Calu3 (cell line): ENCODE measurements around the gene SLIT3. TPM values are rescaled to one million over a fixed set of nuclear protein-coding genes. Genes with fewer than 3 reads are reported as not detected.

Experiments used
- BruUV-seq: library from RNA; stranded (reverse); fragments of 400-500 nt; replicated peaks from 2 replicates; lab custom pipeline; 2021; lab: Mats Ljungman, UMichigan
- CTCF ChIA-PET: fragments of 300-600 bp; sonication (Branson Sonifier 250); formaldehyde crosslinking; loops from one replicate; lab custom pipeline; 2022; ENCODE audit warnings: antibody characterized with exemption; lab: Charles Lee
- DNase-seq: peaks from one replicate; pipeline ENCODE4 v3.0.0; 2022
- H3K27ac Mint-ChIP-seq: one replicate; pipeline ENCODE4 v1.8.0; 2022; ENCODE audit warnings: mixed read lengths; ENCODE audit not compliant: unreplicated experiment
- H3K27me3 Mint-ChIP-seq: one replicate; pipeline ENCODE4 v1.8.0; 2022; ENCODE audit warnings: mixed read lengths; ENCODE audit not compliant: unreplicated experiment
- H3K36me3 Mint-ChIP-seq: one replicate; pipeline ENCODE4 v1.8.0; 2022; ENCODE audit warnings: mild to moderate bottlenecking, moderate library complexity, mixed read lengths; ENCODE audit not compliant: insufficient read depth, unreplicated experiment
- H3K4me1 Mint-ChIP-seq: one replicate; pipeline ENCODE4 v1.8.0; 2022; ENCODE audit warnings: mild to moderate bottlenecking, low read depth, mixed read lengths; ENCODE audit not compliant: unreplicated experiment
- H3K4me3 Mint-ChIP-seq: one replicate; pipeline ENCODE4 v1.8.0; 2022; ENCODE audit warnings: mild to moderate bottlenecking, low read depth, moderate library complexity, mixed read lengths; ENCODE audit not compliant: unreplicated experiment
- H3K9me3 Mint-ChIP-seq: one replicate; pipeline ENCODE4 v1.8.0; 2022; ENCODE audit warnings: low read depth, mixed read lengths; ENCODE audit not compliant: unreplicated experiment
- intact Hi-C: fragments of 100-400 bp; cut with micrococcal nuclease; formaldehyde crosslinking; loops from one replicate; pipeline ENCODE4 v1.10.0; 2022; ENCODE audit not compliant: unreplicated experiment
- total RNA-seq: library from RNA; stranded (reverse); gene quantifications from 2 replicates; pipeline ENCODE4 v1.2.3, GENCODE V29; 2022
- TF ChIP-seq, protein P1 (sequence below): fragments of 200-600 bp; IDR thresholded peaks from one replicate; pipeline ENCODE4 v1.8.0; 2022; ENCODE audit warnings: antibody characterized with exemption; ENCODE audit not compliant: unreplicated experiment

The SLIT3 gene
- total RNA-seq, 1 experiment from 2014 or later: not detected

DNA sequence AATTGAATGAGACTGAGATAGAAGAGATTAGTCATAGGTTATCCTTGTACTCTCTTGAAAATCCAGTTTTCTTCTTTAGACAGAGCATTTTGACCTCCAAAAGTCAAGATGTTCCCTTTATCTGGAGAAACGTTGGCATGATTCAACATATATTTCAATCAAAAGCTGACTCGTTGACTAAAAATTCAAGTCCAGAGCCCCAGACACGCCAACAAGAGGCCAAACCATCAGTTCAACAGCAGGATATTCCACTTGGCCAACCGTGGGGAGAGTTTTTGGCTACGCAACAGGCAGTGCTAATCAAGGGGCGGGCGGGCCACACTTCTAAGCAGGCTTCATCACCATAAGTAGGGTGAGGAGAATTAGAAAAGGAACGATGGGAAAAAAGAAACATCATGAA, 119.1 kb downstream of the SLIT3 start:
- CTCF ChIA-PET: no interaction called here
- BruUV-seq: no TSS peak
- Mint-ChIP-seq H3K4me3 (no peak overlapping the region), H3K27me3 (no peaks in the 10 kb centered on the region), H3K4me1 (no peaks in the 10 kb centered on the region), H3K9me3 (peaks cover 2% of the 10 kb centered on the region), H3K36me3 (no peaks in the 10 kb centered on the region), H3K27ac (no peak overlapping the region)
- intact Hi-C loops: no loop called here
- no peak for DNase-seq
- TF ChIP-seq, protein P1, sequence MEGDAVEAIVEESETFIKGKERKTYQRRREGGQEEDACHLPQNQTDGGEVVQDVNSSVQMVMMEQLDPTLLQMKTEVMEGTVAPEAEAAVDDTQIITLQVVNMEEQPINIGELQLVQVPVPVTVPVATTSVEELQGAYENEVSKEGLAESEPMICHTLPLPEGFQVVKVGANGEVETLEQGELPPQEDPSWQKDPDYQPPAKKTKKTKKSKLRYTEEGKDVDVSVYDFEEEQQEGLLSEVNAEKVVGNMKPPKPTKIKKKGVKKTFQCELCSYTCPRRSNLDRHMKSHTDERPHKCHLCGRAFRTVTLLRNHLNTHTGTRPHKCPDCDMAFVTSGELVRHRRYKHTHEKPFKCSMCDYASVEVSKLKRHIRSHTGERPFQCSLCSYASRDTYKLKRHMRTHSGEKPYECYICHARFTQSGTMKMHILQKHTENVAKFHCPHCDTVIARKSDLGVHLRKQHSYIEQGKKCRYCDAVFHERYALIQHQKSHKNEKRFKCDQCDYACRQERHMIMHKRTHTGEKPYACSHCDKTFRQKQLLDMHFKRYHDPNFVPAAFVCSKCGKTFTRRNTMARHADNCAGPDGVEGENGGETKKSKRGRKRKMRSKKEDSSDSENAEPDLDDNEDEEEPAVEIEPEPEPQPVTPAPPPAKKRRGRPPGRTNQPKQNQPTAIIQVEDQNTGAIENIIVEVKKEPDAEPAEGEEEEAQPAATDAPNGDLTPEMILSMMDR: no peak

DNA sequence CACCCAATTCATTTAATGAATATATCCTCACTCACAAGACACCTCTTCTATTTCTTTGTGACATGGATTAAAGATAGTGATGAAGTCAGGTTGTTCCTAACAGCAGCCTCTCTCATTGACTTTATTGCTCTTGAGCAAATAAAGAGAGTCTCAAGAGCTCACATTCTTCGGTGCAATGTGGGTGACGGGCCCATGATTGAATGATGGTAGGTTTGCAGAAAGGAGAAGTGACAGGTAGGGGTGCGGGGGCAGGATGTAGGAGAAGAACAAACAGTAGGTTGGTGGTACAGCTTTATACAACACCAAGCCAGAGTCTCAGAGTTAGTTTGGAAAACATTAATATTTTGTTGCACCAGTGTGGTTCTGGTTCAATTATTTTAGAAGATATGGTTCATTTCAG, 122.2 kb downstream of the SLIT3 start:
- no peaks in the 10 kb centered on the region for H3K36me3 Mint-ChIP-seq
- H3K4me3 Mint-ChIP-seq: no peak overlapping the region
- no TSS peak for BruUV-seq
- no peak for DNase-seq
- no peaks in the 10 kb centered on the region for H3K4me1 Mint-ChIP-seq
- H3K9me3 Mint-ChIP-seq: peaks cover 6% of the 10 kb centered on the region
- no peaks in the 10 kb centered on the region for H3K27me3 Mint-ChIP-seq
- TF ChIP-seq, protein P1: no peak
- intact Hi-C loops: no loop called here
- H3K27ac Mint-ChIP-seq: no peak overlapping the region
- CTCF ChIA-PET: no interaction called here

DNA sequence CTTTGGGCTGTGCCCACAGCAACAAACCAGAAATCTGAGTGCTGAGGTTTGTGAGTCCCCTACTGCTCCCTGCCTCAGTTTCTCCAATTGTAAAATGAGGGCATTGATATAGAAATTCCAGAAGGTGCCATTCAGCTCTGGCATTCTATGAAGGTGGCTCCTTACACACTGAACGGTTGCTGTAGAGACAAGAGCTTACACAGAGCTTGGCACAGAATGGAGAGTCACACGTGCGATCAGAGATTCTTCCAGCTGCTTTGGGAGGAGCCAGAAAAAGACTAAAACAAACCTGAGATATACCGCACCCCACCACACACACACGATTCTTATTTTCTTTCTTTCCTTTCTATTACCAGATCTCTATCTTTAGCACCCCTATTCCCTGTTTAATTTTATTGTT, 122.7 kb downstream of the SLIT3 start:
- Mint-ChIP-seq H3K9me3 (peaks cover 6% of the 10 kb centered on the region), H3K4me3 (no peak overlapping the region), H3K36me3 (no peaks in the 10 kb centered on the region), H3K4me1 (no peaks in the 10 kb centered on the region), H3K27ac (no peak overlapping the region), H3K27me3 (no peaks in the 10 kb centered on the region)
- no TSS peak for BruUV-seq
- no peak for DNase-seq
- TF ChIP-seq, protein P1: no peak
- CTCF ChIA-PET: no interaction called here
- intact Hi-C loops: no loop called here

DNA sequence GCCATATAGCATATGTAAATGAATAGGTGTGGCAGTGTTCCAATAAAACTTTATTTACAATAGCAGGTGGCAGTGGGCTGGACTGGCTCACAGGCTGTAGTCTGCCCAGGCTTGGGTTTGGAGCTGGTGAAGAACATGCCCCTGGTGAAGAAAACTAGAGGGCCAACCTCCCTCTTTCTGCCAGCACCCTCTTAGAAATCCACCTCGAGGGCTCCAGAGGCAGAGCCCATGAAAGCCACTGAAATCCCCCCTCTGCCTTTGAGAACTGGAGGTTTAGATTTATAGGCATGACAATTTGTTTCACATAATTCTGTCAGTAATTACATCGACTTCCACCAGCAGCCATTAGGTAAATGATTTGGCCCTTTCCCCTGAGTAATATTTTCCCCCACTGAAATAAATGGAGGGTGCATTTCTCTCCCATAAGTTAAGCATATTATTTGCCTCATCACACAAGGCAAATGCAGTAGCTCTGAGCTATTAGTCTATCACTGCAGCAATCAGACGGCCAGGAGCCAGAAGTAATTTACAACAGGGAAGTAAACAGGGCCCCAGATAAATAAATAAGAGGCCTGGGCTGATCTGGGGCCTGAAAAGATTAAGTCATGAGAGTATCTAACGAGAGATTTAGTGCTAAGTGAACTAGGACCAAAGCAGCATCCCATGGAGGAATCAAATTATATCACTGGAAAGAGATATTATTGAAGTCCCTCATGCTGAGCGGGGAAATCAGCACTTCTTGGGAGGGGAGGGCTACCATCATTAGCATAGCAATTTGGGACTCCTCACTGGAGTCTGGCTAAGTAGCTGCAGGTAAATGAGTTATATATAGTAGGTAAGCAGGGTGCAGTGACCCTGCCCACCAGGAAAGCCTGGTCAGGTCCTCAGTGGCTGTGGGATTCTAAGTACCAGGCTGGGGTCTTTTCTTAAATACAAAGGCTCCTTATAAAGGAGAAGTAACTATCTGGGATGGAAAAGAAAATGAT, 123.9 kb downstream of the SLIT3 start:
- Mint-ChIP-seq H3K9me3 (peaks cover 6% of the 10 kb centered on the region), H3K4me1 (no peaks in the 10 kb centered on the region), H3K27me3 (no peaks in the 10 kb centered on the region), H3K4me3 (no peak overlapping the region), H3K27ac (no peak overlapping the region), H3K36me3 (no peaks in the 10 kb centered on the region)
- no TSS peak for BruUV-seq
- DNase-seq: no peak
- TF ChIP-seq, protein P1: no peak
- CTCF ChIA-PET: no interaction called here
- intact Hi-C loops: no loop called here
